ENCODE results near the gene SPI1. TPM values are rescaled to one million over a fixed set of nuclear protein-coding genes. Genes with fewer than 3 reads are reported as not detected.

SPI1 gene
- total RNA-seq, 1 donor from 2014 or later: not detected

- Histone ChIP-seq H4K20me1 (ENCODE audit: insufficient read depth, low read length) (peaks cover 30% of the 10 kb centered on the region), H3K4me3 (ENCODE audit: insufficient read depth, low read depth, low read length) (no peak overlapping the region), H3K9me3 (ENCODE audit: insufficient read depth, low read depth, low read length) (no peaks in the 10 kb centered on the region), H3K9ac (ENCODE audit: low read length) (peak overlapping the region; percentile 65), H3K4me2 (ENCODE audit: low read length) (peak overlapping the region; percentile 70), H2AFZ (ENCODE audit: low read depth, low read length) (no peak overlapping the region), H3K4me1 (ENCODE audit: insufficient read depth, low read length) (peaks cover 42% of the 10 kb centered on the region), H3K27ac (ENCODE audit: low read depth, low read length) (peak overlapping the region; percentile 75), H3K36me3 (ENCODE audit: insufficient read depth, low read length) (peaks cover 32% of the 10 kb centered on the region), H3K27me3 (ENCODE audit: insufficient read depth, low read length) (no peaks in the 10 kb centered on the region), H3K79me2 (ENCODE audit: insufficient read depth, low read length) (peaks cover 33% of the 10 kb centered on the region)
- H3K9me3 Mint-ChIP-seq (ENCODE audit: unreplicated experiment): no peaks in the 10 kb centered on the region
- H3K4me1 Mint-ChIP-seq (ENCODE audit: low read depth, unreplicated experiment): peaks cover 31% of the 10 kb centered on the region
- FAIRE-seq (peak; percentile 94), DNase-seq (ENCODE audit: low read depth) (peak; percentile 93)
- TF ChIP-seq CTCF (IDR thresholded peaks at IDR 0.05; ENCODE audit: insufficient read depth, low read depth, low read length) (no peak), EZH2 (IDR thresholded peaks at IDR 0.05; ENCODE audit: insufficient read depth, low read length) (no peak)
- peak overlapping the region; percentile 82 for H3K27ac Mint-ChIP-seq (ENCODE audit: unreplicated experiment)
- H3K4me3 Mint-ChIP-seq (ENCODE audit: unreplicated experiment): no peak overlapping the region
- peaks cover 22% of the 10 kb centered on the region for H3K36me3 Mint-ChIP-seq (ENCODE audit: low read depth, unreplicated experiment)
- no peaks in the 10 kb centered on the region for H3K27me3 Mint-ChIP-seq (ENCODE audit: low read depth, unreplicated experiment)
Measured at GRCh38 chr11:47415949-47416472, 37.7 kb upstream of the SPI1 start.

- no peak for TF ChIP-seq EZH2 (IDR thresholded peaks at IDR 0.05; ENCODE audit: insufficient read depth, low read length)
- no peak for TF ChIP-seq CTCF (IDR thresholded peaks at IDR 0.05; ENCODE audit: insufficient read depth, low read depth, low read length)
- Histone ChIP-seq H3K27ac (ENCODE audit: low read depth, low read length) (peak overlapping the region; percentile 75), H3K36me3 (ENCODE audit: insufficient read depth, low read length) (peaks cover 33% of the 10 kb centered on the region), H3K9me3 (ENCODE audit: insufficient read depth, low read depth, low read length) (no peaks in the 10 kb centered on the region), H3K79me2 (ENCODE audit: insufficient read depth, low read length) (peaks cover 38% of the 10 kb centered on the region), H3K27me3 (ENCODE audit: insufficient read depth, low read length) (no peaks in the 10 kb centered on the region), H3K4me2 (ENCODE audit: low read length) (peak overlapping the region; percentile 70), H3K4me1 (ENCODE audit: insufficient read depth, low read length) (peaks cover 49% of the 10 kb centered on the region), H3K9ac (ENCODE audit: low read length) (peak overlapping the region; percentile 65), H3K4me3 (ENCODE audit: insufficient read depth, low read depth, low read length) (no peak overlapping the region), H2AFZ (ENCODE audit: low read depth, low read length) (no peak overlapping the region), H4K20me1 (ENCODE audit: insufficient read depth, low read length) (peaks cover 38% of the 10 kb centered on the region)
- no peaks in the 10 kb centered on the region for H3K9me3 Mint-ChIP-seq (ENCODE audit: unreplicated experiment)
- H3K36me3 Mint-ChIP-seq (ENCODE audit: low read depth, unreplicated experiment): peaks cover 21% of the 10 kb centered on the region
- no peaks in the 10 kb centered on the region for H3K27me3 Mint-ChIP-seq (ENCODE audit: low read depth, unreplicated experiment)
- peaks cover 34% of the 10 kb centered on the region for H3K4me1 Mint-ChIP-seq (ENCODE audit: low read depth, unreplicated experiment)
- no peak for FAIRE-seq
- H3K27ac Mint-ChIP-seq (ENCODE audit: unreplicated experiment): peak overlapping the region; percentile 26
- no peak for DNase-seq (ENCODE audit: low read depth)
- peak overlapping the region; percentile 57 for H3K4me3 Mint-ChIP-seq (ENCODE audit: unreplicated experiment)
Measured at GRCh38 chr11:47415091-47415854, 36.9 kb upstream of the SPI1 start.

GRCh38 chr11:47414685-47415070, 36.3 kb upstream of the SPI1 start:
- Mint-ChIP-seq H3K27me3 (ENCODE audit: low read depth, unreplicated experiment) (no peaks in the 10 kb centered on the region), H3K9me3 (ENCODE audit: unreplicated experiment) (no peaks in the 10 kb centered on the region), H3K36me3 (ENCODE audit: low read depth, unreplicated experiment) (peaks cover 16% of the 10 kb centered on the region), H3K27ac (ENCODE audit: unreplicated experiment) (no peak overlapping the region), H3K4me1 (ENCODE audit: low read depth, unreplicated experiment) (peaks cover 35% of the 10 kb centered on the region), H3K4me3 (ENCODE audit: unreplicated experiment) (no peak overlapping the region)
- DNase-seq (ENCODE audit: low read depth): no peak
- Histone ChIP-seq H3K4me2 (ENCODE audit: low read length) (peak overlapping the region; percentile 32), H3K9me3 (ENCODE audit: insufficient read depth, low read depth, low read length) (no peaks in the 10 kb centered on the region), H3K36me3 (ENCODE audit: insufficient read depth, low read length) (peaks cover 28% of the 10 kb centered on the region), H2AFZ (ENCODE audit: low read depth, low read length) (no peak overlapping the region), H3K4me1 (ENCODE audit: insufficient read depth, low read length) (peaks cover 55% of the 10 kb centered on the region), H3K9ac (ENCODE audit: low read length) (peak overlapping the region; percentile 65), H3K27ac (ENCODE audit: low read depth, low read length) (peak overlapping the region; percentile 42), H4K20me1 (ENCODE audit: insufficient read depth, low read length) (peaks cover 43% of the 10 kb centered on the region), H3K27me3 (ENCODE audit: insufficient read depth, low read length) (no peaks in the 10 kb centered on the region), H3K79me2 (ENCODE audit: insufficient read depth, low read length) (peaks cover 38% of the 10 kb centered on the region), H3K4me3 (ENCODE audit: insufficient read depth, low read depth, low read length) (no peak overlapping the region)
- FAIRE-seq: no peak
- no peak for TF ChIP-seq EZH2 (IDR thresholded peaks at IDR 0.05; ENCODE audit: insufficient read depth, low read length)
- no peak for TF ChIP-seq CTCF (IDR thresholded peaks at IDR 0.05; ENCODE audit: insufficient read depth, low read depth, low read length)

Measured in astrocyte (in vitro differentiated cells and primary cell).